Cardiac fibroblast (primary cell): ENCODE results near the gene MAP2K2.

Source experiments
- DNase-seq, 2 donors: peaks; one replicate each; pipeline versions ENCODE4 v3.0.0 to v3.0.0-alpha.2; 2010; ENCODE audit warnings: low read depth in 2 of 2
- H3K4me3 ChIP-seq, 2 donors: replicated peaks in 1 of 2; 1 replicate in 1 of 2; 2 replicates in 1 of 2; pipeline ENCODE4 v1.5.1; 2011; ENCODE audit warnings: low read depth in 2 of 2, low read length in 2 of 2, mild to moderate bottlenecking in 2 of 2, moderate library complexity in 1 of 2
- TF ChIP-seq, protein P1 (sequence below): IDR thresholded peaks from one replicate; pipeline ENCODE4 v1.5.1; 2011; ENCODE audit warnings: low read depth, mild to moderate bottlenecking, low read length, inconsistent platforms

MAP2K2 gene

DNA sequence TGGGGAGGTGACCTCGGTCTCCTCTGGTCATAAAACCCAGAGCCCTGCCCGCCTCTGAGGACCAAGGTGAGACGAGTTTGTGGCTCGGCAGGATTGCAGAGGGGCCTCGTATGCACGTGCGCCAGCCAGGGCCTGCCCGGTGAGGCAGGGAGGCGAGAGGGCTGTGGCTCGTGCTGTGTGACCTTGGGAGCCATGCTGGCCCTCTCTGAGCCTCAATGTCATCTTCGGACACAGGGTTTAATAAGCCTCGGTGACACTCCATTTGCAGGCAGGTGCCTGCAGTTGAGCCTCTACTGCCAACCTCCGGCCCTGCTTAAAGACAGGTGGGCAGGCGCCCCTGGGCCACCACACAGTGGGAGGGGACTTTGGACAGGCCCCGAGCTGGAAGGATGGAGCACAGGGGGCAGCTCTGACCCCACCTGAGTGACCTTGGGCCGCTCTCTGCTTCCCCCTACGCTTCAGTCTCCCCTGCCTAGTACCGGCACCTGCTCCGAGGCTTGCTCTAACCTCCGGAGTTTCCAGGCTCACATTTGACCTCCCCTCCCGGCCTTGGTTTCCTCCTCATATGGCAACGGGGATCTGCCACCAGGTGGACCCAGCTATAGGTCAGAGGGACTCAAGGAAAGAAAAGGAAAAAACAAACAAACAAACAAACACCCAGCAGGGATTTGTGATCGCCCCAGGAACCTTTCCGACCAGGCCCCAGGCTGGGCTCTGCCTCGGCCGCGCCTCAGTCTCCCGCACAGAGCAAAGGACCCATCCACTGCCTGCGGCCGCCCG lies 60.4 kb downstream of the MAP2K2 start:
- H3K4me3 ChIP-seq = peak overlapping the region; percentile 72 to 79
- no peak for DNase-seq
- TF ChIP-seq, protein P1, sequence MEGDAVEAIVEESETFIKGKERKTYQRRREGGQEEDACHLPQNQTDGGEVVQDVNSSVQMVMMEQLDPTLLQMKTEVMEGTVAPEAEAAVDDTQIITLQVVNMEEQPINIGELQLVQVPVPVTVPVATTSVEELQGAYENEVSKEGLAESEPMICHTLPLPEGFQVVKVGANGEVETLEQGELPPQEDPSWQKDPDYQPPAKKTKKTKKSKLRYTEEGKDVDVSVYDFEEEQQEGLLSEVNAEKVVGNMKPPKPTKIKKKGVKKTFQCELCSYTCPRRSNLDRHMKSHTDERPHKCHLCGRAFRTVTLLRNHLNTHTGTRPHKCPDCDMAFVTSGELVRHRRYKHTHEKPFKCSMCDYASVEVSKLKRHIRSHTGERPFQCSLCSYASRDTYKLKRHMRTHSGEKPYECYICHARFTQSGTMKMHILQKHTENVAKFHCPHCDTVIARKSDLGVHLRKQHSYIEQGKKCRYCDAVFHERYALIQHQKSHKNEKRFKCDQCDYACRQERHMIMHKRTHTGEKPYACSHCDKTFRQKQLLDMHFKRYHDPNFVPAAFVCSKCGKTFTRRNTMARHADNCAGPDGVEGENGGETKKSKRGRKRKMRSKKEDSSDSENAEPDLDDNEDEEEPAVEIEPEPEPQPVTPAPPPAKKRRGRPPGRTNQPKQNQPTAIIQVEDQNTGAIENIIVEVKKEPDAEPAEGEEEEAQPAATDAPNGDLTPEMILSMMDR = peak; percentile 17

DNA sequence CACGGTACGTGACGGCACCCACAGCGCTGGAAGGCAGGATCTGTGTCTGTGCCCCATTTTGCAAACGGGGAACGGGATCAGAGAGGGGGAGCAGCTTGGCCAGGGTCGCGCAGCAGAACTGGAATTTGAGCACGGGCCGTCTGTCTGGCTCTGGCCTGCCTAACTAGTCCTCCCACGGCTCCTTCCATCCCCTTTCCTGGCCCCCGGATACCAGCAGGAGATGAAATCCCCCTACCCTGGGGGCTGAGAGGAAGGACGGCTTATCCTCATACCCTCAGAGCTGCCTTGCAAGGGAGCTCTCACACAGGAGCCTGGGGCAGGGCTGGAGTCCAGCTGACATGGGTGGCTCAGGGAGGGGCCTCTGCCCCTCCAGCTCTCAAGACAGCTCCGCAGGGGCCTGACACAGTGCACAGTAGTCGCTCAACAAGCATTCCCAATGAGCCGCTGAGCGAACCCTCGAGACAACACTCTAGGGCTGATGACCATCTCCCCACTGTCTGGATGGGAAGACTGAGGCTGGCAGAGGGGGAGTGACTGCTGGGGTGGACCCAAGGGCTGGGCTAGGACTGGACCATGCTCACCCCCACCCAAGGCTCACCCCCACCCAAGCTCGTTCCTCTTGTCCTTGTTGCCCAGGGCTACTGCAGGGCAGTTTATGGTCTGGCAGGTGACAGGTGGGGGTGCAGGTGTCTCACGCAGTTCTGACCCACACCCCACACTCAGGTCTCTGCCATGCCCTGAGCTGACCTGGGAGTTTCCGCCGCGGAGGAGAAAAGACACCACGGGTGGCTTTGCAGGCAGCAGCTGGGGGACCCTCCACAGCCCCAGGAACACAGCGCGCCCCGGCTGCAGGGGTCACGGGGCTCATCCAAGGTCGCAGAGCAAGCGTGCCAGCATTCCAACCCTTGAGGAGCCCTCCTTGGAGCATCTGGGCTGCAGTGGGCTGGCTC lies 61.2 kb downstream of the MAP2K2 start:
- TF ChIP-seq, protein P1 = no peak
- peak overlapping the region; percentile 72 to 79 for H3K4me3 ChIP-seq
- no peak for DNase-seq

DNA sequence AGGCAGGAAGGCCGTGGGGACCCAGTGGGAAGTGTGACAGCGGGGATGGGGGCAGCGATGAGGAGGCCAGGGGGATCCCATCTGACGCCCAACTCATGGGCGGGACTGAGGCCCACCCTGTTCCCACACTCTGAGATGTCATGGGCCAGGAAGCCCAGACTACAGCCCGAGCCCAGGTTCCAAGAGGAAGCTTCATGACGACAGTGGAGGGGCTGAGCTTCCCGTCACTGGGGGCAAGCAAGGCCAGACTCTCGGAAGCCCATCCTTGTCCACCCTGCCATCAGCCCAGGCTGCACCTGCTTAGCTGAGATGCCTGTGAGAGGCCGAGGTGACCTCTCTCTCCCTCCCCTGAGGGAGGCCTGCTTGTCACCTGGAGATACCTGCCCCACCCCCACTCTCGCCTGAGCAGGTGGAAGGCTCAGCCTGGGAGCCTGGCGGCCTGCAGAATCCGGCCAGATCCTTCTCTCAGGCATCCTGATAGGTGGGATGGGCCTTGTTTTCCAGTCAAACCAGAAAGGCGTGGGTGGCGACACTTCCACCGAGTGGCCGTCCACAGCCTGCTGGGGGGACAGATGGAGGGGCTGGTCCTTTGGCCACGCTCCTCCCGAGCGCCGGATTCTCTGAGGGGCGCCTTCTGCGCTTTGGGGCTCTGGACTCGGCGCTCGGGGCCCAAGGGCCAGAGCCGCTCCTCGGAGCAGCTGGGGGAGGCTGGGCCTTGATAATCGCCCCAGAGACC lies 62.1 kb downstream of the MAP2K2 start:
- DNase-seq = no peak
- TF ChIP-seq, protein P1 = no peak
- H3K4me3 ChIP-seq = peak overlapping the region in 1 of 2 donors; percentile 41

DNA sequence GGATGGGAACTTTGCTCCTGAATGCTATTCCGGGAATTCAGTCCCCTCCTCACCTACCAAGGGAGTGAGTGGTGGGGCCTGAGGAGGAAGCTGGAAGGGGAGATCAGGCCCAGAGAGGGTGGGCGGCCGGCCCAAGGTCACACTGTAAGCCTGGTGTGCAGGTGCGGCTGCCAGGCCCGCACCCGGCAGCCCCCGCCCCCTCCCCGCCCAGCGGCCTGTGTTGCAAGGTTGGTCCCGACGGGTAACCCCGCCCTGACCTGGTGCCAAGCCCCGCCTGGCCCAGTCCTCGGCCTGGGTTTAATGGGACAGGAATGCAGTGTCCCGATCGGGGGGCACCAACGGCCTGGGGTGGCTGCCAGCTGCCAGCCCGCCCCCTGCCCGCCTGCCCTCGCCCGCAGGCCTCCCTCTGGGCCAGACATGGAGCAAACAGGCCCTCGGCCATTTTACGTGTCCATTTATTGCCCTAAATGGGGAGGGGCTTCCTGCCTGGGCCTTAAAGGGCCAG lies 62.7 kb downstream of the MAP2K2 start:
- DNase-seq = peak; percentile 52 to 60
- H3K4me3 ChIP-seq = peak overlapping the region in 1 of 2 donors; percentile 41
- TF ChIP-seq, protein P1 = no peak

DNA sequence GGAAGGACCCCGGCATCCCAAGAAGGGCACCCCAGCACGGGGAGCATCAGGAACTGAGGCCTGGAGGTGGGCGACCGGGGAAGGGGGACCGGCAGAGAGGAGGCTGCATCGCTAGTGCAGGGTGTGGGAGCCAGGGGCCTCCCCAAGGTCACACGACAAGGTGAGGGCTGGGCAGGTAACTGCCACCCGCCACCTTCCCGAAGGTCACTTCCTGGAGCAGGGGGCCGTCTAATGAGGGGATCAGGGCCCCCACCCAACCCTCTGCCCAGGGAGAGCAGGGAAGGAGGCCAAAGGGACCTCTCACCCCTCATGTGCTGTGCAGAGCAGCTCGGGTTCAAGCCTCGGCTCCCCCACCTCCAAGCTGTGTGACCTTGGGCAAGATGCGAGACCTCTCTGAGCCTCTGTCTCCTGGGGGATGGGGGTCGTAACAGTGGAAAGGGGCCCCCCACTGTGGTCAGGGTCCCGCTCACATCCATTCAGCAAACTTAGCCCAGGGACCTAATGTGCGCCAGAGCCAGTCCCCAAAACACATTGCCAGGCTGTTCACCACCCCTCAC lies 63.2 kb downstream of the MAP2K2 start:
- peak overlapping the region in 1 of 2 donors; percentile 41 for H3K4me3 ChIP-seq
- no peak for DNase-seq
- TF ChIP-seq, protein P1 = no peak
